HL-60 (cell line): ENCODE measurements around the gene SERPINC1.

Source experiments
- DNase-seq, 2 experiments: peaks; one replicate each; pipeline ENCODE4 v3.0.0-alpha.2; 2010 to 2020; ENCODE audit warnings: low read depth in 1 of 2, low spot score in 1 of 2
- H3K27ac ChIP-seq: fragments of 250-450 bp; sonication (Bioruptor Pico); replicated peaks from 2 replicates; pipeline ENCODE4 v1.5.1; 2020; ENCODE audit warnings: mild to moderate bottlenecking, moderate library complexity
- H3K27me3 ChIP-seq: fragments of 250-450 bp; sonication (Bioruptor Pico); 2 replicates; pipeline ENCODE4 v1.5.1; 2021; ENCODE audit warnings: mild to moderate bottlenecking, moderate library complexity; ENCODE audit not compliant: insufficient read depth, poor library complexity, severe bottlenecking
- H3K4me3 ChIP-seq: replicated peaks from 2 replicates; pipeline ENCODE4 v1.5.1; 2011; ENCODE audit warnings: mild to moderate bottlenecking, control low read depth, low read length; ENCODE audit not compliant: insufficient read depth
- GABPA ChIP-seq: IDR thresholded peaks from 2 replicates; pipeline ENCODE4 v1.6.1; 2012; ENCODE audit warnings: low read depth
- POLR2AphosphoS5 ChIP-seq: IDR thresholded peaks from 2 replicates; pipeline ENCODE4 v1.6.1; 2012; ENCODE audit warnings: low read depth
- SPI1 ChIP-seq: IDR thresholded peaks from 2 replicates; pipeline ENCODE4 v1.6.1; 2012; ENCODE audit warnings: low read depth, mild to moderate bottlenecking, borderline replicate concordance
- TF ChIP-seq, protein P1 (sequence below): IDR thresholded peaks from 2 replicates; pipeline ENCODE4 v1.6.1; 2012; ENCODE audit warnings: low read depth; ENCODE audit not compliant: insufficient replicate concordance
- TF ChIP-seq, protein P2 (sequence below): IDR thresholded peaks from one replicate; pipeline ENCODE4 v1.5.1; 2011; ENCODE audit warnings: low read length, control low read depth, inconsistent platforms; ENCODE audit not compliant: insufficient read depth

Gene SERPINC1

DNA sequence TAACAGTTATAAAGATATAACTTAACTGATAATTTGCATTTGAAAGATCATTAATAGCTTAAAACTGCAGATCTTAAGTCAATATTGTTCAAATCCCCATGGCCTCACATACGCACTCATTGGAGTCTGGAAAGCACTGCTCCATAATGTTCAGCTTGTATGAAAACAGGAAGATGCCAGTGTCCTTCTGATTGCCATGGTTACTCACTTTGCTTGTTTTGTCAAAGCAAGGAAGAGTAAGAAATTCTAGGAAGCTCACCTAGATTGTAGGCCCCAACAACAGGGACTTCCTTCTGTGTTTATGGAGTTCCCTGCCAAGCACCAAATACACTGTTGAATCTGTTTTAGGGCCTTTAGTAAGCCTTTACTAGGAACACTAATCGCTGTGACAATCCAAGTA, 60.2 kb downstream of the SERPINC1 start:
- no peaks in the 10 kb centered on the region for H3K27me3 ChIP-seq
- no peak overlapping the region for H3K27ac ChIP-seq
- TF ChIP-seq GABPA, result no peak
- no peak for TF ChIP-seq SPI1
- no peak for TF ChIP-seq POLR2AphosphoS5
- TF ChIP-seq, protein P1, sequence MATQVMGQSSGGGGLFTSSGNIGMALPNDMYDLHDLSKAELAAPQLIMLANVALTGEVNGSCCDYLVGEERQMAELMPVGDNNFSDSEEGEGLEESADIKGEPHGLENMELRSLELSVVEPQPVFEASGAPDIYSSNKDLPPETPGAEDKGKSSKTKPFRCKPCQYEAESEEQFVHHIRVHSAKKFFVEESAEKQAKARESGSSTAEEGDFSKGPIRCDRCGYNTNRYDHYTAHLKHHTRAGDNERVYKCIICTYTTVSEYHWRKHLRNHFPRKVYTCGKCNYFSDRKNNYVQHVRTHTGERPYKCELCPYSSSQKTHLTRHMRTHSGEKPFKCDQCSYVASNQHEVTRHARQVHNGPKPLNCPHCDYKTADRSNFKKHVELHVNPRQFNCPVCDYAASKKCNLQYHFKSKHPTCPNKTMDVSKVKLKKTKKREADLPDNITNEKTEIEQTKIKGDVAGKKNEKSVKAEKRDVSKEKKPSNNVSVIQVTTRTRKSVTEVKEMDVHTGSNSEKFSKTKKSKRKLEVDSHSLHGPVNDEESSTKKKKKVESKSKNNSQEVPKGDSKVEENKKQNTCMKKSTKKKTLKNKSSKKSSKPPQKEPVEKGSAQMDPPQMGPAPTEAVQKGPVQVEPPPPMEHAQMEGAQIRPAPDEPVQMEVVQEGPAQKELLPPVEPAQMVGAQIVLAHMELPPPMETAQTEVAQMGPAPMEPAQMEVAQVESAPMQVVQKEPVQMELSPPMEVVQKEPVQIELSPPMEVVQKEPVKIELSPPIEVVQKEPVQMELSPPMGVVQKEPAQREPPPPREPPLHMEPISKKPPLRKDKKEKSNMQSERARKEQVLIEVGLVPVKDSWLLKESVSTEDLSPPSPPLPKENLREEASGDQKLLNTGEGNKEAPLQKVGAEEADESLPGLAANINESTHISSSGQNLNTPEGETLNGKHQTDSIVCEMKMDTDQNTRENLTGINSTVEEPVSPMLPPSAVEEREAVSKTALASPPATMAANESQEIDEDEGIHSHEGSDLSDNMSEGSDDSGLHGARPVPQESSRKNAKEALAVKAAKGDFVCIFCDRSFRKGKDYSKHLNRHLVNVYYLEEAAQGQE, result no peak
- TF ChIP-seq, protein P2, sequence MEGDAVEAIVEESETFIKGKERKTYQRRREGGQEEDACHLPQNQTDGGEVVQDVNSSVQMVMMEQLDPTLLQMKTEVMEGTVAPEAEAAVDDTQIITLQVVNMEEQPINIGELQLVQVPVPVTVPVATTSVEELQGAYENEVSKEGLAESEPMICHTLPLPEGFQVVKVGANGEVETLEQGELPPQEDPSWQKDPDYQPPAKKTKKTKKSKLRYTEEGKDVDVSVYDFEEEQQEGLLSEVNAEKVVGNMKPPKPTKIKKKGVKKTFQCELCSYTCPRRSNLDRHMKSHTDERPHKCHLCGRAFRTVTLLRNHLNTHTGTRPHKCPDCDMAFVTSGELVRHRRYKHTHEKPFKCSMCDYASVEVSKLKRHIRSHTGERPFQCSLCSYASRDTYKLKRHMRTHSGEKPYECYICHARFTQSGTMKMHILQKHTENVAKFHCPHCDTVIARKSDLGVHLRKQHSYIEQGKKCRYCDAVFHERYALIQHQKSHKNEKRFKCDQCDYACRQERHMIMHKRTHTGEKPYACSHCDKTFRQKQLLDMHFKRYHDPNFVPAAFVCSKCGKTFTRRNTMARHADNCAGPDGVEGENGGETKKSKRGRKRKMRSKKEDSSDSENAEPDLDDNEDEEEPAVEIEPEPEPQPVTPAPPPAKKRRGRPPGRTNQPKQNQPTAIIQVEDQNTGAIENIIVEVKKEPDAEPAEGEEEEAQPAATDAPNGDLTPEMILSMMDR, result no peak
- no peak overlapping the region for H3K4me3 ChIP-seq
- no peak for DNase-seq

DNA sequence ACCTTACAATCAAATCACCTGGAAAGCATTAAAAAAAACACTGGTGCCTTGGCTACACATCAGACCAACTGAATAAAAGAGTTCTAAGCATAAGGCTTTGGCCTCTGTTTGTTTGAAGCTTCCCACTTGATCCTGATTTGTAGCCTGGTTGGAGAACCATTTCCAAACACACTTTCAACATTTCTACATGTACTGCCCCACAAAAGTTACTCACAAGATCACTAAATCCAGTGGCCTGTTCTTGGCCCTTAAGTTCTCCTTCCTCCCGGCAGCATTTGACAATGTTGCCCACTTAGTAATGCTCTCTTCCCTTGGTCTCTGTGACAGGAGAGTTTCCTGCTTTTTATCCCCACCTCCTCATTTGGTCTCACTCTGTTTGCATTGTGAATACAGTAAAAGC, 61.1 kb downstream of the SERPINC1 start:
- TF ChIP-seq SPI1, result no peak
- TF ChIP-seq POLR2AphosphoS5, result no peak
- TF ChIP-seq, protein P1, result no peak
- TF ChIP-seq, protein P2, result no peak
- no peak for TF ChIP-seq GABPA
- no peak overlapping the region for H3K27ac ChIP-seq
- no peaks in the 10 kb centered on the region for H3K27me3 ChIP-seq
- DNase-seq, result no peak
- no peak overlapping the region for H3K4me3 ChIP-seq
